ENCODE results near the gene AMPD1. TPM values are rescaled to one million over a fixed set of nuclear protein-coding genes. Genes with fewer than 3 reads are reported as not detected.

The AMPD1 gene
- not detected for polyA plus RNA-seq (ENCODE audit: insufficient read length in 4 of 4)

DNA sequence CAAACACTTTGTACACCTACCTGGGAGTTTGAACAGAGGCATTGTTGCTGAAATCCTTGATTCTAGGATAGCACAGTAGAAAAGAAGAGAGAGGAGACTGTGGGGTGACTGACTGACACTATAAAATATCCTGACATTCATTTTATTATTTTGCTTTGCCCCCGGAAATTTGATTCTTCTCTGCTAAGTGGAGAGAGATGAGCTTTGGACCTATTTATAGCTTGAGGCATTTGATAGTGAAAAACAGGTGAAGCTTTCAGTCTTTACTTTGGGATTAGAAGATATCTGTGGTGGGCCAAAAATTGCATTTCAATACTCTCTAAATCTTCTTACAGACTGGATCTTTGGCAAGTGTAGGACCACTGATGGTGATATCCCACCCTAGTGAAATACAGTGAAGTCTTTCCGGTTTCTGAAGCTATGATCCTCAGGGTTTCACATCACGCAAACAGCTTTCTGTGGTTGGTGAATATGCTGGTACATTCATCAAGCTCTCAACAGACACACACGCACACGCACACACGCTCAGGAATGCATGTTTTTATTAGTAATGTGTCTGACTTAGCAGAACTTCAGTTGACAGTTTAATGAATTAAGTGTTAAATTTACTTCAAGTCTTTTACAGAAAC is at the start of gene AMPD1:
Gene AMPD1 (minus strand): TSS at position 117 of the 629 bp plus-strand sequence. CDS start 75 bp downstream, at position 42.
- no peak for DNase-seq (ENCODE audit: low read depth in 4 of 4, low spot score in 2 of 4)

DNA sequence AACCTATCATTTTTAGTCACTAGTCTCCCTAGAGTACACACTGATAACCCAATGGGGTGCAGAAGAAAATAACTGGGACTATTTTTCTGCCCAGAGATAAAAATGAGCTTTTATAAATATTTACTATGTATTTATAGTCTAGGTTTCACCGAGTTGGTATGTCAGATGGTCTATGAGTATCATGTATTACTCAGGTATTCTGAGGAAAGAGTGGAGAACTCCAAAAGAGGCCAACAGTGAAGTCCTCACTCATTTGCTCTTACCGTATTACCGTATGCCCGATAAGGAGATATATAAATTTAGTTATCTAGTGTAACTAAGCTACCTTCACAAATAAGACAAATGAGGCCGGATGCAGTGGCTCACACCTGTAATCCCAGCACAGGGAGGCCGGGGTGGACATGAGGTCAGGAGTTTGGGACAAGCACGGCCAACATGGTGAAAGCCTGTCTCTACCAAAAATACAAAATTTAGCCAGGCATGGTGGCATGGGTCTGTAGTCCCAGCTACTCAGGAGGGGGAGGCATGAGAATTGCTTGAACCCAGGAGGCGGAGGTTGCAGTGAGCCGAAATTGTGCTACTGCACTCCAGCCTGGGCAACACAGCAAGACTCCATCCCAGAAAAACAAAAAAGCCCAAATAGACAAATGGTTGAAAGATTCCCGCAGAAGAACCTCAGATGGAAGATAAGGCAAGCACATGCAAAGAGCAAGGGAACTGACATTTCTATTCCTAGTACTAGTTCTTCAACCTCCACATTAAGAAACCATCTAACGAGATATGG is 46.8 kb upstream of the AMPD1 start:
- DNase-seq (ENCODE audit: low read depth in 4 of 4, low spot score in 2 of 4), result no peak

DNA sequence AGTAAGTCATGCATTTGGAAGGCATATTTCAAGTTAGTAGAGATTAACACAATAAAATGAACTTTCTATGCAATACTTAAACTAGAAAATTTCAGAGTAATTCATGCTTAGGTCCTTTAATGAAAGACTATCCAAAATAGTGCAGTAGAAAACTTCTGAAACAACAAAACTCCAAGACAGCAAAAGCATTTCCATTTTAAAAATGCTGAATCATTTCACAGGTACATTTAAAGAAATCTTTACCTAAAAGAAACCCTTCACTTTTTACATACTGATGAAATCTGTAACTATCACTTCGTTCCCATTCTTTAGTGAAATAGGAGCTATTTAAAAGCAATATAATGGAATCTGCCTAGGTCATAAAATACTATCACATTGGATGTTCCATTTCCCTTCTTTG is 45.0 kb upstream of the AMPD1 start:
- no peak for DNase-seq (ENCODE audit: low read depth in 4 of 4, low spot score in 2 of 4)

DNA sequence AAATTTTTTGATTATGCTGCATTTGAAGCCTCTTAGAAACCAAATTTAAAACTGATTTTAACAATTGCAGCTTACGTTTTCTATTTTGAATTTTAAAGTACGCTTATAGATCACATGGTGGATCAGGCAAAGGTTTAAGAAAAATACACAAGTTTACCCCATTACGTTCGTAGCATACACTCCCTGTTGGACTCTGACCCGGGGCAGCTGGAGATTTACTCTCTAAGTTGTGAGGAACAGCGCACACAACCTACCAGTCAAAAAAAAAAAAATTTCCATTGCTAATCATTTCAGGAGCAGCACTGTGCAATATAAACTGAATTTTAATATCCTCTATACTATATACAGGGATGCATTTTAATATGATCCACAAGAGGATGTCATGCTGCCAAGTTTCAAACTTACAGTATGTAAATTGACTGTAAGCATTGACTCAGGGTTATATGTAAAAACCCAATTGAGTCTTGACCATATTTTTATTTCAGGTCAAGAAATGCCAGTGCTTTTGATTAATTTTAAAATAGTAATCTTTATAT is 42.0 kb upstream of the AMPD1 start:
- no peak for DNase-seq (ENCODE audit: low read depth in 4 of 4, low spot score in 2 of 4)

DNA sequence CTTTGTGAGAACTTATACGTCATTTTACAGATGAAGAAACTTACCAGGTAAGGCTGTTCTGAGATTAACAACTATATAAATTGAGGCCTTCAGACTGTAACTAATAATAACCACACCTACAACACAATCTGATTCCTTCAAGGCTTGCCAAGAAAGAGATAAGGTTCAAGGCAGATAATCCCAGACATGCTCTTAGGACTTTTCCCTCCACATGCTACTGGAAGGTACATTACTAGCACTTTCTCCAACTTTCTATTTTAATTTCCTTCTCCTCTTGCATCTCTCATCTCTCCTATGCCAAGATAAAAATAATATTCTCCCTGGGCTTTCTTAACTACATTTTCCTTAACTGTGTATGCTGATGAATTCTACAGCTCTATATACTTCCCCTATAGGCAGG is 40.1 kb upstream of the AMPD1 start:
- DNase-seq (ENCODE audit: low read depth in 4 of 4, low spot score in 2 of 4), result no peak

DNA sequence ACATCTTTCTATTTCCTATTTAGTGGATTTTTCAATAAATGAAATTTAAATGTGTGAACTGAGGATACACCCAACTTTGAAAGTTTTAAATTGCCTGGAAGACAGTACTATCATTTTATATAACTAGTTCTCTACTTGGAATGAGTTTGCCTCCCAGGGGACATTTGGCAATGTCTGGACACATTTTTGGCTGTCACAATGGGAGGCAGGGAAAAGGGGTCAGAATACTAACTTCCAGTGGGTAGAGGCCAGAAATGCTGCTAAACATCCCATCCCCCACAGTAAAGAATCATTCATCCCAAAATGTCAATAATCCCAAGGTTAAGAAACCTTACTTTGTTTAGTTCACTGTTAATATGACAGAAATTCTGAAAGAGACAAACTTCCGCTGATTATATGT is 34.4 kb upstream of the AMPD1 start:
- no peak for DNase-seq (ENCODE audit: low read depth in 4 of 4, low spot score in 2 of 4)

DNA sequence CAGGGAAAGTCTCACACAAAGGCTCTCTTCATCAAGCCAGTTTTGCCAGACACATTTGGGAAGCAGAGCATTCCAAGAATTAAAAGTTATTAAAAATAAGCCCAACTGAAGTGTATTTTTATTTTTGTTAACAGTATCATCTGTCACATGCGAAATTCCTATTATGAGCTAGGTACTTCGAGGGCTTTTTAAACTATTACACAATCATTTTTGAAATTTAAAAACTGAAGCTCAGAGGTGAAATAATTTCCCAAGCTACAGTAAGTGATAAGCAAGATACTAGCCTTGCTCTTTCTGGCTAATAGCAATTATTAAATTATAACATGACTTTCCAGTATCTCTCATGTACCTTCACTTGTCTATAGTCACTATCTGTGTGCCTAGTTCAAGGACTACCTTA is 33.2 kb upstream of the AMPD1 start:
- DNase-seq (ENCODE audit: low read depth in 4 of 4, low spot score in 2 of 4), result no peak

DNA sequence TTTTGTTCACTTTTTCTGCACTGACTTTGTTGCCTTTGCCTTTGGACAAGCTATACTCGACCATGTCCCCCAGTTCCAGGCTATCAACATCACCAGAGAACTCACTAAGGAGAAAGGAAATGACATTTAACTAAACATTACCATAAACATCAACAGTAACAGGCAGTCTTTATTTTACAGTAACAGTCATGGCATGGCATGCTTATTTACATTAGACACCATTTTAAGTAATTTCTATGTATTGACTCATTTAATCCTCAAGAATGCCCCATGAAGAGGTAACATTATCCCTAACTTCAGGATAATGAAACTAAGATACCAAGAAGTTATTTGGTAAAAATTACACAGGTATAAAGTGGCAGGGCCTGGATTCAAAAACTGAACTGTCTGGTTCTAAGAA is 29.9 kb upstream of the AMPD1 start:
- DNase-seq (ENCODE audit: low read depth in 4 of 4, low spot score in 2 of 4), result no peak

DNA sequence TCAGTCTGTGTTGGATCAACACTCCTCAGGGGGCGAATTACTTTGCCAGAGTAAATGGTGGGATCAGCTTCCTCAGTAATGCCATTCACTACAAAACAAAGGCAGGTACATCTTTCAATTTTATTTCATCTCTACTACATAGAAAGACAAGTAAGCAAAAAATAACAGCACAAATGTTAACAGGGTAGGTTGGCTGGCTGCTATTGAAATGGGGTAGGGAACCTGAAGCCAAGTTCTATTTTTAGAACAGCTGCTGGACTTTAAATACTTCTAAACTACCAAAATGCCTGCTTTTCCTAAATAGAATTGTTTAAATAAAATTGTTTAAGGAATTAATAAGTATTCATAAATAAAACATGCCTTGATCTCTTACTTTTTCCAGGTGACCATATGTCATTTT is 28.6 kb upstream of the AMPD1 start:
- no peak for DNase-seq (ENCODE audit: low read depth in 4 of 4, low spot score in 2 of 4)

DNA sequence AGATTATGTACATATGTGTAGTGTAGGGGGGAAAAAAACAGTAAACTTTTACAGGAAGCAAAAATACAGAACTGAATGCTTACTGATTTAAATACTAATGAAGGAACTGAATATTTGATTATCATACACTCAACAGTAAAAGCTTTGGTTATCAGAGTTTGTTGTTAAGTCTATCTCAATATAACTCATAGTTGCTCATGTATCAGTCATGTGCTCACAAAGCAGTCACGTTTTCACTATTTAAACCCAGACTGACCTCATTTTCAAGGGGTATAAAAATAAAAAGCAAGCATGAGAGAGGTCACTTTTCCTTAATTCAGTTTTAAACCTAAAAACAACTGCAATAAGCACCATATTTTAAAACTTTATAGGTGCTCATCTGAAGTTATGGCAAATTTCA is 28.1 kb upstream of the AMPD1 start:
- DNase-seq (ENCODE audit: low read depth in 4 of 4, low spot score in 2 of 4), result no peak

DNA sequence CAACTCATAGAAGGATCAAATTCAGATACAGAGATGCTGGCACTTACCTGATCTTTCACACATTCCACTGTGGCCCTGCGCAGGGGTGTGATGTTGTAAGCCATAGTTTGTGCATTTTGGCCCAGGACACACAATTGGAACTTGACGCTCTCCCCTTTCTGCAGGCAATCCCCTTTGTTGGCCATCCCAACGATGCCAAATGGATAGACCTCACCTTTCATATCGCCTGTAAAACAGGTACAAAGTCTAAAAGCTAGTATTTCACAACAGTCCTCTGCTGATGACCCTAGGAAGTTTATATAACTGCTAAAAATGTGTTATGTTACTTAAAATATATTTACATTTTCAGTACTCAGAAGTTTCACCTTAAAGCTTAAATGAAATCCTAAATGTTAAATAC is 25.1 kb upstream of the AMPD1 start:
- no peak for DNase-seq (ENCODE audit: low read depth in 4 of 4, low spot score in 2 of 4)

DNA sequence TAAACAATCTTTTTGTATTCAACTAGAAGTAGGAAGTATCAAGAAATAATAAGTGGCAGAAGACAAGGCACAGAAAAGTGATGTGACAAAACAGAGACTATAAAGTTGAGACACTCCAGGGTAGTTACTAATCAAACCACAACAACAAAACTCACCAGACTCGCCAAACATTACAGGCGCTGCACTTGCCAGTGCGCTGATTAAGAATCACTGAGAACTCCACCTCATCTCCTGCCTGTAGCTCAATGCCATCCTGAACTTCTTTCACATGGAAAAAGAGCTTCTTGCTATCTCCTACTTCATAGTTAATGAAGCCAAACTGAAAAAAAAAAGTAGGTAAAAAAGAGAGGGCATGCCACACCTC is 24.1 kb upstream of the AMPD1 start:
- no peak for DNase-seq (ENCODE audit: low read depth in 4 of 4, low spot score in 2 of 4)

DNA sequence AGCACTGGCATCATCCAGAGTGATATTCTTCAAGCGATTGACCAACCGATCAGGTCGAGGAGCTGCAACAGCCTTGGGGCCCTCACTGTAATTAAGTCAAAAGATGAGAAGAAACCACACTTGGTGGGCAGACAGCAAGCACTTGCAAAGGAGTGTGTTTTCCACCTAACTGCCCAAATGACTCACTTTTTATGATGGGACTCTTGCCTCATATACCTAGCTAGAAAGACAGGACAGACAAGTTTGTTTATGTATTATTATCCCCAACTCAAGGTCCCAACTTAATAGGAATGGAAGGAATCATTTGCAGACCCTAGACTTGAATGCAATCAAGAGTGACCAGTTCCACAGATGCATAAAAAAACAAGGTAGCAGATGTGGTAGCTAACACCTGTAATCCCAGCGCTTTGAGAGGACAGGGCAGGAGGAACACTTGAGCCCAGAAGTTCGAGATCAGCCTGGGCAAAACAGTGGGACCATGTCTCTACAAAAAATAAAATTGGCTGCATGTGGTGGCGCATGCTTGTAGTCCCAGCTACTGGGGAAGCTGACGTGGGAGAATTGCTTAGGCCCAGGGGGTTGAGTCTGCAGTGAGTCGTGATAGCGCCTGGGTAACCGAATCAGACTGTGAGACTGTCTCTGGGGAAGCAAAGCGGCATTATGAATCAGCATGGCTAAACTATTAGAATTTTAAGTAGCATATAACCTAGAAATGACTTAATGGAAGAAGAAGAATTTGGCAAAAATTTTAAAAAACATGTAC is 23.5 kb upstream of the AMPD1 start:
- no peak for DNase-seq (ENCODE audit: low read depth in 4 of 4, low spot score in 2 of 4)

DNA sequence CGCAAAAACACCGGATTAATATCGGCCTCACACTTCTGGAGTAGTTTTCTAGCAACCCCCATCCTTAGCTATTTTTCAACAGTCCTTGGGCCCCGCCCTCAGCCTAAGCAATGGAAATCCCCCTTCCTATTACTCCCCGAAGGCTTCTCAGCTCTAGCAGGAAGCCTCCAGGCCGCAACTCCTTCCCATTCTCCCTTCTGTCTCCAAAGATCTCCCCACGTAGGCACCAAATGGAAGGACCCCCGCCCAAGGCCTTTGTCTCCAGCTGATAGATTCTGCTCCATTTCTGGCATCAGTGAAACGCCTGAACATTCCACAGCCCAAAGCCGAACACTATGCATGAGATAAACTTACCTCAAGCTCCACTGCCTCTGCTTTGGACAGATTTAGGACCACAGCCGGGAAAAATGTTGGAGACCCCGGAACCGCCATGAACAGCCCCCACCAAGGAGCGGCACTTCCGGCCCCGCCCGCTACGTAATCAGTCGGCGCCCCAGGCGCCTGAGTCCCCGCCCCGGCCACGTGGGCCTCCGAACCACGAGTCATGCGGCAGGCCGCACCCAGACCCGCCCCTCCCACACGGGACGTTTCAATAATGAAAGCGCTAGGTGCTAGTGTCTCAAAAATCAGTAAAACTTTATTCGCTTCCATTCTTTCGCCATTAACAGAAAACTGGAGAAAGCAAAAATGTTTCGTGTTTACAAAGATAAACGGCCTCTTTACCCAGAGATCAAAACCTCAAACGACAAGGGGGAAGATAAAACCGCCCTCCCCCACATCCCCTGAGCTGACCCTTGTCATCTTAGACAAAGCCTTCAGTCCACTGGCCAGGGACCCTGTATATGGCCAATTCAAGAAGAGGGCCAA is 21.2 kb upstream of the AMPD1 start, which contains the start of gene NRAS:
Gene NRAS (minus strand): TSS at position 468 of the 867 bp plus-strand sequence. CDS start 611 bp downstream, outside the sequence.
- peak; percentile 77 to 90 (median 86) for DNase-seq (ENCODE audit: low read depth in 4 of 4, low spot score in 2 of 4)

DNA sequence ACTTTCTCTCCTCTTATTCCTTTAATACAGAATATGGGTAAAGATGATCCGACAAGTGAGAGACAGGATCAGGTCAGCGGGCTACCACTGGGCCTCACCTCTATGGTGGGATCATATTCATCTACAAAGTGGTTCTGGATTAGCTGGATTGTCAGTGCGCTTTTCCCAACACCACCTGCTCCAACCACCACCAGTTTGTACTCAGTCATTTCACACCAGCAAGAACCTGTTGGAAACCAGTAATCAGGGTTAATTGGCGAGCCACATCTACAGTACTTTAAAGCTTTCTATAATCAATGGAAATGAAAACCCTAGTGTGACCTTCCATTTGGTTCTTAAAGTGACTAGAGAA is 20.6 kb upstream of the AMPD1 start:
- peak in 1 of 4 donors; percentile 4 for DNase-seq (ENCODE audit: low read depth in 4 of 4, low spot score in 2 of 4)

DNA sequence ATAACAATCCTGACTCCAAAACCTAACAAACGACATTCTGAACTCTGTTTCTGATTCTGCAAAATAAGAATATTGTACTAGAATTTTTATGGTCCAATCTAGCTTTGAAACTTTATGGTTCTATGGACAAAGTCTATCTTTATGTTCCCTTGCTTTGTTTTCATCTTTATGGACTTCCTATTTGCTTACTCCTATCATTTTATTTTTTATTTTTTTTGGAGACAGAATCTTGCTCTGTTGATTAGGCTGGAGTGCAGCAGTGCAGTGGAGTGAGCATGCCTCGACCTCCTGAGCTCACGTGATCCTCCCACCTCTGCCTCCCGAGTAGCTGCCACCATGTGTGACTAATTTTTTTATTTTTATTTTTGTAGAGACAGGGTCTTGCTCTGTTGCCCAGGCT is 17.6 kb upstream of the AMPD1 start:
- no peak for DNase-seq (ENCODE audit: low read depth in 4 of 4, low spot score in 2 of 4)

DNA sequence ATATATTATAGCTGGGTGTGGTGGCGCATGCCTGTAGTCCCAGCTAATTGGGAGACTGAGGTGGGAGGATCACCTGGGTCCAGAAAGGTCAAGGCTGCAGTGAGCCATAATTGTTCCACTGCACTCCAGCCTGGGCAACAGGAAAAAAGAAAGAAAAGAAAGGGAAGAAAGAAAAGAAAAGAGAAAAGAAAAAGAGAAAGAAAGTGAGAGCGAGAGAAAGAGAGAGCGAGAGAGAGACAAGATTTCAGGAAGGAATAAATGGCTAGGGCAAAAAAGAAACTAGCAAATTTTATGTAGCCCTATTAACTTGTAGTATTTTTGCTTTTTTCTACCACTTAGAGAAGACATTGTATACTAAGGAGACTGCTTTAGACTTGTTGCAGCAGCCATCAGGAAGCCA is 15.0 kb upstream of the AMPD1 start:
- no peak for DNase-seq (ENCODE audit: low read depth in 4 of 4, low spot score in 2 of 4)

DNA sequence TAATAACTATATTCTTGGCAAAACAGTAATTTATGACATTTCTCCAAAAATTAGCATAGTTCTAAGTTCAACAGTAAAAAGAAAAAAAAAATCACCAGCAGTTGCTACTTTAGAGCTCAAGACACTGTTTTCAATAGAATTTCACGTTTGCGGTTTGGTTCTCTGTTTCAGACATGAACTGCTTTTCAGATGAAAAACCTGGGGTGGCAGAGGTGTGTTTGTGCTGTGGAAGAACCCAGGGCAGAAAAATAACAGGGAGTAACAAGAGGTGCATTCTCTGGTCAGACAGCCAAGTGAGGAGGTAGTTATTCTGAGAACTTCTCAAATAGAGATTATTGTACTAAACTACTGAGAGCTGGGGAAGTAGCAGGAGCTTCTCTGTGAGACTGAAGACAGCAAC is 12.3 kb upstream of the AMPD1 start:
- no peak for DNase-seq (ENCODE audit: low read depth in 4 of 4, low spot score in 2 of 4)

DNA sequence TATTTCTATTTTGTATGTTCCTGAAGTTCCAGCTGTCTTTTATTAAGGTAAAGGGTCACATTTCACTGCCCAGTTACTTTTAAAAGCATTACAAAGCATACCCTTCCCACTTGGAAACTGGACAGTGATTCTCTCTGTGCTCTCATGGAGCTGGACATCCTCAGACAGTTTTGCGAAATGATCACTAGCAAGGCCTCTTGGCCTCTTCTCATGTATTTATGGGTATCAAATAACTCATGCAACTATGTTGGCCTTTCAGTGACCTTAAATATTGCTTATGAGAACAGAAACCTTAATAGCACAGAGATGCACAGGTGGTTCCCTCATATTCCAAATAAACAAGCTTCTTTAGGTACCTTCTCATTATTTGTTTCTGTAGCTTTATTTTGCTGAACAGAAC is 7.9 kb upstream of the AMPD1 start:
- no peak for DNase-seq (ENCODE audit: low read depth in 4 of 4, low spot score in 2 of 4)

DNA sequence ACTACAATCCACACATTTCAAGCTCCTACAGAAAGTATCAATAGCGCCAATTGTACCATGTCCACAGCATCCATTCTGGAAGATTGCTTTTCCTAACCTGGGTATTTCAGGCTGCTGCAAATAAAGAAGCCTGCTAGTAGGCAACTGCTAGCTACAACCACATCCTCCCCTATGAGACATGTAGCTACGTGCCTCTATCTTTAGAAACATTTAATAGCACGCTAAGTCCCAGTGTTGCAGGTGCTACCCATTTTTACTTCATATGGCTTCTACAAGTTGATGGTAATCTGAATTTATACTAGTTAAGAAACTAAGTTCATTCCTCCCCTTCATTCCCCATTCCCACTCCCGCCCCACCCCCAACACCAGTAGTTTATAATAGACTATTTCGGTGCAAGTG is 7.4 kb upstream of the AMPD1 start:
- DNase-seq (ENCODE audit: low read depth in 4 of 4, low spot score in 2 of 4), result no peak
